ENCODE results near the gene CYP27C1. TPM values are rescaled to one million over a fixed set of nuclear protein-coding genes. Genes with fewer than 3 reads are reported as not detected.
"Not testable (repeated sequence)": the region's sequence is repeated elsewhere in the genome, so short reads cannot be mapped to it uniquely, and the experiment has no call there.

CYP27C1 gene
- total RNA-seq, 2 donors from 2014 or later, result 0.52 TPM; not detected in 1

DNA sequence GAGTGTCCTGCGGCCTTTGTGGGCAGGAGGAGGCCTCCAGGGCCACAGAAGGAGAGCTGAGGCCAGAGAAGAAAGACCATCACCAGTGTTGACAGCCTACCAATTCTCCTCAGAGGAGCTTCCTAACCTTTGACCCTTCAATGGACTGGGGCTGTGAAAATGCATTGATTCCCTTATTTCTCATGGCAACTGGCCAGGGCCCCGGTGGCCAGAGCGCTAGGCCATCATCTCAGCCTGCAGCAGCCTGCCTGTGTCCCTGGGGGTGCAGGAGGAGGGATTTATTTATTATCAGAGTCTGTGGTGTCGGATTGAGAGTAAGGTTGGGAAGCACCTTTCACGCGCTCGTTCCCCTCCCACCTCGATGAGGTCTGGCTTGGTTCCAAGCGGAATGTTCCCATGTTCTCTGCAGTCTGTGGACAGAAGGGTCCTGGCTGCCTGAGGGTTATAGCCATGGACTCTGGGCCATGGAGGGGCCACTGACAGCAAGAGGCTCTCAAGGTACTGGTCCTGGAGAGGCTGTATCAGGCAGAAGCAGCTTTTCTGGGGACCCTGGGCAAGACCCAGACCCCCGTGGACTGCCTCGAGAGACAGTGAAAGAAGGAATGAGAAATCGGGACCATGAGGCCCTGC, 53.8 kb downstream of the CYP27C1 start:
- intact Hi-C loops (cut with DNase I), result no loop called here

GRCh38 chr2:127165539-127165935, 54.6 kb downstream of the CYP27C1 start:
- TF ChIP-seq POLR2A (IDR thresholded peaks at IDR 0.05), result no peak
- TF ChIP-seq, protein P1, sequence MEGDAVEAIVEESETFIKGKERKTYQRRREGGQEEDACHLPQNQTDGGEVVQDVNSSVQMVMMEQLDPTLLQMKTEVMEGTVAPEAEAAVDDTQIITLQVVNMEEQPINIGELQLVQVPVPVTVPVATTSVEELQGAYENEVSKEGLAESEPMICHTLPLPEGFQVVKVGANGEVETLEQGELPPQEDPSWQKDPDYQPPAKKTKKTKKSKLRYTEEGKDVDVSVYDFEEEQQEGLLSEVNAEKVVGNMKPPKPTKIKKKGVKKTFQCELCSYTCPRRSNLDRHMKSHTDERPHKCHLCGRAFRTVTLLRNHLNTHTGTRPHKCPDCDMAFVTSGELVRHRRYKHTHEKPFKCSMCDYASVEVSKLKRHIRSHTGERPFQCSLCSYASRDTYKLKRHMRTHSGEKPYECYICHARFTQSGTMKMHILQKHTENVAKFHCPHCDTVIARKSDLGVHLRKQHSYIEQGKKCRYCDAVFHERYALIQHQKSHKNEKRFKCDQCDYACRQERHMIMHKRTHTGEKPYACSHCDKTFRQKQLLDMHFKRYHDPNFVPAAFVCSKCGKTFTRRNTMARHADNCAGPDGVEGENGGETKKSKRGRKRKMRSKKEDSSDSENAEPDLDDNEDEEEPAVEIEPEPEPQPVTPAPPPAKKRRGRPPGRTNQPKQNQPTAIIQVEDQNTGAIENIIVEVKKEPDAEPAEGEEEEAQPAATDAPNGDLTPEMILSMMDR (IDR thresholded peaks at IDR 0.05), result no peak
- WGBS, 2 donors, result 96 to 100% methylated on average over 1 to 3 of the region's 3 CpGs

More for the DNA sequence above, 53.8 kb downstream of the CYP27C1 start:
- H3K36me3 ChIP-seq (replicated peaks in 1 of 2; ENCODE audit: insufficient read depth in 1 of 2, low read depth in 2 of 2), result no peaks in the 10 kb centered on the region
- ATAC-seq, result no peak
- TF ChIP-seq POLR2A (IDR thresholded peaks at IDR 0.05), result no peak
- TF ChIP-seq, protein P1 (IDR thresholded peaks at IDR 0.05), result no peak
- no peaks in the 10 kb centered on the region for H3K27me3 ChIP-seq
- H3K9me3 ChIP-seq, result no peaks in the 10 kb centered on the region
- no peak for DNase-seq
- WGBS, 2 donors, result 57 to 58% methylated on average over 7 to 12 of the region's 12 CpGs
- no peaks in the 10 kb centered on the region for H3K4me1 ChIP-seq
- H3K4me3 ChIP-seq, result no peak overlapping the region
- H3K27ac ChIP-seq, result no peak overlapping the region

DNA sequence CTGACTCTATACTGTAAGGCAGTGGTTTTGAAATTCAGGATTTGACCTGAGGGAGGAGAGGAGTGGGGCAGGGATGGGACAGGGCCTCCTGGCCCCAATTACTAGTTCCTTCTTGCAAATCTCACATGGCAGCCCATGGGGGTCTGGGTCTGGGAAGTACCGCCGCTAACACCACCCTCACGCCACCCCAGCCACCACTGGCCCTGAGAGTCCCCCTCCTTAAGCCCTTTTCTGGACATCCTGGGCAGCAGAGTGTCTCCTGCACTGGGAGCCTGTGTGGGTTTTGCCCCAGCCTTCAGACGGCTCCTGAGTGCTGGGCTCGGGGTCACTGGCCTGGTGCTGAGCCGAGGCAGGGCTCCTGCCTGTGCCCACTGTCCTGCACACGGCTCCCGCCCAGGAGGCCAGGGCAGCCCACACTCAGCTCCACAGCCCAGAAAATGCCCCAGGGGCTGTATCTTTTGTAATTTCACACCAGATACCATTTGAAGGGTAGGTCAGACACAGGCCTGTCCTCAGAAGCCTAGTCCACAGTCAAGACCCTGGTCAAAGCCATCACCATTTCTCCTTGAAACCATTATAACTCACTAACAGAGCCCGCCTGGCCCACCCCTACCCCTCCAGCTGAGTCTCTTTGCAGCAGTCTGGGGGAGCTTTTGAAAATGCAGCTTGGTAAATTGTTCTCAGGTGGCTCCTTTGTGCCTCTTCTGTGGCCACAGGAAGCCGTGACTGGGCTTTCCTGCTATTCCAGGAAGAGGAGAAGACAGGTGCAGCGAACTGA, 55.1 kb downstream of the CYP27C1 start:
- Histone ChIP-seq H3K9me3 (no peaks in the 10 kb centered on the region), H3K27ac (no peak overlapping the region), H3K4me3 (no peak overlapping the region), H3K4me1 (no peaks in the 10 kb centered on the region), H3K27me3 (no peaks in the 10 kb centered on the region), H3K36me3 (replicated peaks in 1 of 2; ENCODE audit: insufficient read depth in 1 of 2, low read depth in 2 of 2) (no peaks in the 10 kb centered on the region)
- 88 to 93% methylated on average over 6 to 10 of the region's 11 CpGs for WGBS, 2 donors
- TF ChIP-seq POLR2A (IDR thresholded peaks at IDR 0.05), result no peak
- TF ChIP-seq, protein P1 (IDR thresholded peaks at IDR 0.05), result no peak
- DNase-seq (no peak), ATAC-seq (no peak)
- intact Hi-C loops (cut with DNase I), result no loop called here

More at GRCh38 chr2:127165539-127165935, 54.6 kb downstream of the CYP27C1 start:
- H3K36me3 ChIP-seq (replicated peaks in 1 of 2; ENCODE audit: insufficient read depth in 1 of 2, low read depth in 2 of 2), result no peaks in the 10 kb centered on the region
- no peak overlapping the region for H3K4me3 ChIP-seq
- H3K27ac ChIP-seq, result no peak overlapping the region
- ATAC-seq (no peak), DNase-seq (no peak)
- H3K9me3 ChIP-seq, result no peaks in the 10 kb centered on the region
- H3K27me3 ChIP-seq, result no peaks in the 10 kb centered on the region
- H3K4me1 ChIP-seq, result no peaks in the 10 kb centered on the region
- intact Hi-C loops (cut with DNase I), result no loop called here

GRCh38 chr2:127163921-127164320, 56.2 kb downstream of the CYP27C1 start:
- H3K9me3 ChIP-seq, result no peaks in the 10 kb centered on the region
- intact Hi-C loops (cut with DNase I), result no loop called here
- H3K4me1 ChIP-seq, result no peaks in the 10 kb centered on the region
- TF ChIP-seq, protein P1 (IDR thresholded peaks at IDR 0.05), result no peak
- no peak for TF ChIP-seq POLR2A (IDR thresholded peaks at IDR 0.05)
- WGBS, 2 donors, result 57 to 67% methylated on average over 3 of the region's 3 CpGs
- no peak overlapping the region for H3K27ac ChIP-seq
- H3K27me3 ChIP-seq, result no peaks in the 10 kb centered on the region
- DNase-seq, result no peak
- H3K4me3 ChIP-seq, result no peak overlapping the region
- H3K36me3 ChIP-seq (replicated peaks in 1 of 2; ENCODE audit: insufficient read depth in 1 of 2, low read depth in 2 of 2), result no peaks in the 10 kb centered on the region
- peak; percentile 24 for ATAC-seq

DNA sequence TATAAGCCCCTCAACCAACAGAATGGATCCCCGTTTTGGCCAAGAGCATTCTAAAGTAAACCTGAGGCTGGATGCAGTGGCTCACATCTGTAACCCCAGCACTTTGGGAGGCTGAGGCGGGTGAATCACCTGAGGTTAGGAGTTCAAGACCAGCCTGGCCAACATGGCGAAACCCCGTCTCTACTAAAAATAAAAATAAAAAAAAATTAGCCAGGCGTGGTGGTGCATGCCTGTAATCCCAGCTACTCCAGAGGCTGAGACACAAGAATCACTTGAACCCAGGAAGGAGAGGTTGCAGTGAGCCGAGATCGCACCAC, 57.1 kb downstream of the CYP27C1 start:
- H3K9me3 ChIP-seq; H3K27ac ChIP-seq; H3K36me3 ChIP-seq (replicated peaks in 1 of 2; ENCODE audit: insufficient read depth in 1 of 2, low read depth in 2 of 2); H3K4me3 ChIP-seq; DNase-seq; intact Hi-C loops (cut with DNase I); H3K4me1 ChIP-seq; H3K27me3 ChIP-seq; ATAC-seq: not testable (repeated sequence)
- 84 to 87% methylated on average over 7 of the region's 7 CpGs for WGBS, 2 donors
